Left ventricle myocardium superior (tissue), 1 donor: ENCODE results near the gene POLN. TPM values are rescaled to one million over a fixed set of nuclear protein-coding genes. Genes with fewer than 3 reads are reported as not detected.

Experiments
- ATAC-seq: fragments of 200-7000 bp; cut with Tn5 transposase; one replicate; pipeline ENCODE4 v1.9.1; 2020; ENCODE audit warnings: mild to moderate bottlenecking, moderate library complexity
- DNase-seq: peaks from one replicate; pipeline ENCODE4 v3.0.0-alpha.2; 2020
- intact Hi-C: fragments of 100-400 bp; cut with micrococcal nuclease; formaldehyde crosslinking; loops from one replicate; pipeline ENCODE4 v1.11.0; 2022
- total RNA-seq: library from RNA; stranded (reverse); fragmentation: NEBNext Ultra II Directional; extraction: Animal tissue kit (Norgen Biotek cat#: 25700); gene quantifications from one replicate; pipeline ENCODE4 v1.2.1, GENCODE V29; 2021
- donor health status: DM: no; HTN: yes; CAD: no; lungs with severe emphysema.

Gene POLN
- total RNA-seq, 1 donor from 2014 or later, result 1.9 TPM

GRCh38 chr4:2079006-2079405 is 162.9 kb downstream of the POLN start:
- no peak for DNase-seq
- ATAC-seq, result no peak
- intact Hi-C loops, result no loop called here

- intact Hi-C loops, result no loop called here
- no peak for DNase-seq
Measured at GRCh38 chr4:2078584-2078983, 163.3 kb downstream of the POLN start.

GRCh38 chr4:2077537-2078460 is 164.1 kb downstream of the POLN start:
- DNase-seq, result no peak
- no peak for ATAC-seq

More at GRCh38 chr4:2078584-2078983, 163.3 kb downstream of the POLN start:
- ATAC-seq, result no peak

GRCh38 chr4:2076908-2077536 is 164.9 kb downstream of the POLN start:
- intact Hi-C loops, result no loop called here
- ATAC-seq, result no peak
- DNase-seq, result no peak

More at GRCh38 chr4:2077537-2078460, 164.1 kb downstream of the POLN start:
- intact Hi-C loops, result no loop called here

GRCh38 chr4:2075987-2076907 is 165.7 kb downstream of the POLN start:
- intact Hi-C loops, result no loop called here
- no peak for DNase-seq
- ATAC-seq, result no peak

- ATAC-seq, result no peak
- intact Hi-C loops, result no loop called here
- no peak for DNase-seq
Measured at GRCh38 chr4:2075171-2075986, 166.5 kb downstream of the POLN start.

GRCh38 chr4:2074588-2074987 is 167.3 kb downstream of the POLN start:
- no peak for ATAC-seq
- intact Hi-C loops, result no loop called here
- DNase-seq, result no peak

- ATAC-seq, result no peak
- DNase-seq, result no peak
- intact Hi-C loops, result no loop called here
Measured at GRCh38 chr4:2073808-2074481, 168.0 kb downstream of the POLN start.

- no peak for DNase-seq
- intact Hi-C loops, result no loop called here
- ATAC-seq, result no peak
Measured at GRCh38 chr4:2072971-2073807, 168.7 kb downstream of the POLN start.

GRCh38 chr4:2071912-2072867 is 169.7 kb downstream of the POLN start:
- DNase-seq, result no peak
- intact Hi-C loops, result no loop called here
- no peak for ATAC-seq

GRCh38 chr4:2071252-2071911 is 170.5 kb downstream of the POLN start:
- ATAC-seq, result no peak
- DNase-seq, result peak; percentile 19
- intact Hi-C loops, result no loop called here

GRCh38 chr4:2070421-2071251 is 171.3 kb downstream of the POLN start:
- DNase-seq, result peak; percentile 18
- intact Hi-C loops, result no loop called here
- no peak for ATAC-seq

- intact Hi-C loops, result no loop called here
- DNase-seq (peak; percentile 14), ATAC-seq (no peak)
Measured at GRCh38 chr4:2069986-2070385, 171.9 kb downstream of the POLN start.

GRCh38 chr4:2069161-2069971 is 172.6 kb downstream of the POLN start:
- intact Hi-C loops, result no loop called here
- no peak for ATAC-seq
- DNase-seq, result peak; percentile 22
